ENCODE results near the gene OR6X1. TPM values are rescaled to one million over a fixed set of nuclear protein-coding genes. Genes with fewer than 3 reads are reported as not detected.
"Not testable (repeated sequence)": the region's sequence is repeated elsewhere in the genome, so short reads cannot be mapped to it uniquely, and the experiment has no call there.

Gene OR6X1
- total RNA-seq, 6 experiments from 2014 or later, result not detected

DNA sequence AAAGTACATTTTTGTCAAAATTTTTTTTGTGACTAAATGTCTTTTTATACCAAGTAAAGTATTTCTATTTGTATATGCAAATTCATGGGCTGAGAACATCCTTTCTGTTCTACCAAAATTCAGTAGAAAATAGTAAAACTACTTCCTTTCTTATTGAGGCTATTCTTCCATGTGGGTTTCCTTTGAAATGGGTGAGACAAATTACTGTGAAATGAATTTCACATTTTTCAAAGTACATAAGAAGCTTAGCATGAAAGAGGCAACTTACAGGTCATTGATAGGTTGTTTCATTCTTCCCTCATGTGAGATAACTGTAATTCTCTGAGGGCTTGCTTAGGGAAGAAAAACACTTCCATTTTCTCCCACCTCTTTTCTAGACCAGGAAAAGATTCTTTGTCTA, 1.0 kb upstream of the OR6X1 start:
- ATAC-seq (no peak), DNase-seq (no peak)
- intact Hi-C loops (cut with DNase I), result no loop called here
- Histone ChIP-seq H3K4me3 (no peak overlapping the region), H3K4me1 (no peaks in the 10 kb centered on the region), H3K27ac (no peak overlapping the region), H3K9me3 (no peaks in the 10 kb centered on the region), H3K27me3 (no peaks in the 10 kb centered on the region), H3K36me3 (no peaks in the 10 kb centered on the region)
- TF ChIP-seq, protein P1, sequence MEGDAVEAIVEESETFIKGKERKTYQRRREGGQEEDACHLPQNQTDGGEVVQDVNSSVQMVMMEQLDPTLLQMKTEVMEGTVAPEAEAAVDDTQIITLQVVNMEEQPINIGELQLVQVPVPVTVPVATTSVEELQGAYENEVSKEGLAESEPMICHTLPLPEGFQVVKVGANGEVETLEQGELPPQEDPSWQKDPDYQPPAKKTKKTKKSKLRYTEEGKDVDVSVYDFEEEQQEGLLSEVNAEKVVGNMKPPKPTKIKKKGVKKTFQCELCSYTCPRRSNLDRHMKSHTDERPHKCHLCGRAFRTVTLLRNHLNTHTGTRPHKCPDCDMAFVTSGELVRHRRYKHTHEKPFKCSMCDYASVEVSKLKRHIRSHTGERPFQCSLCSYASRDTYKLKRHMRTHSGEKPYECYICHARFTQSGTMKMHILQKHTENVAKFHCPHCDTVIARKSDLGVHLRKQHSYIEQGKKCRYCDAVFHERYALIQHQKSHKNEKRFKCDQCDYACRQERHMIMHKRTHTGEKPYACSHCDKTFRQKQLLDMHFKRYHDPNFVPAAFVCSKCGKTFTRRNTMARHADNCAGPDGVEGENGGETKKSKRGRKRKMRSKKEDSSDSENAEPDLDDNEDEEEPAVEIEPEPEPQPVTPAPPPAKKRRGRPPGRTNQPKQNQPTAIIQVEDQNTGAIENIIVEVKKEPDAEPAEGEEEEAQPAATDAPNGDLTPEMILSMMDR (IDR thresholded peaks at IDR 0.05), result no peak
- TF ChIP-seq POLR2A (IDR thresholded peaks at IDR 0.05), result no peak

DNA sequence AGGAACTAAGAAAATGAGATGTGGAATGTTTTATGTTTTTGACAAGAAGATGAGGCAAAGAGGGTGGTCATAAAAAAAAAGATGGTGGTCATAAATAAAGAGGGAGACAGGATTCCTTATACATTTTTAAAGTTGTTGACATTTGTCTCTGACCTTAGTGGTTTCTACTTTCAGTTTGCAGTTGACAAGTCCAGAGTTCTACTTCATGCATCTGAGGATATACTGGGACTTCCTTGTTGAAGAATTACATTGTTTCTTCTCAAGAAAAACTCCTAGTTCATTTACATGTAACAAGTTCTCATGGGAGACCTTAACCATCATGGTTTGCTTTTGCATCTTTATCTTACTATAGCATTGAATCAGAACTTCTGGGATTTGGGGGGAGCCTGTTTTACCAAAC, 1.2 kb downstream of the OR6X1 start:
- no peaks in the 10 kb centered on the region for H3K4me1 ChIP-seq
- ATAC-seq, result no peak
- intact Hi-C loops (cut with DNase I), result no loop called here
- TF ChIP-seq, protein P1 (IDR thresholded peaks at IDR 0.05), result no peak
- no peak for TF ChIP-seq POLR2A (IDR thresholded peaks at IDR 0.05)
- no peaks in the 10 kb centered on the region for H3K9me3 ChIP-seq
- DNase-seq, result no peak
- no peaks in the 10 kb centered on the region for H3K36me3 ChIP-seq
- H3K27ac ChIP-seq, result no peak overlapping the region
- H3K27me3 ChIP-seq, result no peaks in the 10 kb centered on the region
- no peak overlapping the region for H3K4me3 ChIP-seq

DNA sequence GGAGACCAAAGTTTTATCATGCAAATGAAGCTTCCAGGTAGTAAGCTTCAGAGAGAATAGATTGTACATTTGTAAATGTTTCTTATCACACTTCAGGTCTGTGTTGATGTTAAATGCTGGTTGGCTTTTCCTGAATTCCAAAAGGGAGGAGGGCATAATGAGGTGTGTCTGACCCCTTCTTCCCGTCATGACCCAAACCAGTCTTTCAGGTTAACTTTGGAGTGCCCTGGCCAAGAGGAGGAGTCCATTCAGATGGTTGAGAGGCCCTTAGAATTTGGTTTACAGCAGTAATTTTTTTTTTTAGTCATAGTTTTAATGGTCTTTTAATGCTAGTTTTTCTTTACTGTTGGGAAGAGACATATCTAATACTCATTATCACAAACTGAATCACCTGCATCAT, 2.5 kb downstream of the OR6X1 start:
- 54% methylated on average over 1 of the region's 1 CpG for WGBS (ENCODE audit: insufficient coverage, low coverage, low lambda C conversion rate, missing lambda C conversion rate)

DNA sequence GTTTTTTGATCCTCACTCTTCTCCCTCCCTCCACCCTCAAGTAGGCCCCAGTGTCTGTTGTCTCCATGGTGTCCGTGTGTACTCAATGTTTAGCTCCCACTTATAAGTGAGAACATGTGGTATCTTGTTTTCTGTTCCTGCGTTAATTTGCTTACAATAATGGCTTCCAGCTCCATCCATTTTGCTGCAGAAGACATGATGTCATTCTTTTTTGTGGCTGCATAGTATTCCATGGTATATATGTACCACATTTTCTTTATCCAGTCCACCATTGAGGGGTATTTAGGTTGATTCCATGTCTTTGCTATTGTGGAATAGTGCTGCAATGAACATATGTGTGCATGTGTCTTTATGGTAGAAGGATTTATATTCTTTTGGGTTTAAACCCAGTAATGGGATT, 6.0 kb downstream of the OR6X1 start:
- H3K9me3 ChIP-seq; H3K27me3 ChIP-seq; H3K4me3 ChIP-seq; intact Hi-C loops (cut with DNase I); H3K36me3 ChIP-seq; DNase-seq; ATAC-seq; H3K27ac ChIP-seq; H3K4me1 ChIP-seq: not testable (repeated sequence)
- WGBS (ENCODE audit: insufficient coverage, low coverage, low lambda C conversion rate, missing lambda C conversion rate), result 71% methylated on average over 2 of the region's 2 CpGs

More for the DNA sequence above, 2.5 kb downstream of the OR6X1 start:
- H3K27me3 ChIP-seq, result no peaks in the 10 kb centered on the region
- no peaks in the 10 kb centered on the region for H3K4me1 ChIP-seq
- TF ChIP-seq, protein P1 (IDR thresholded peaks at IDR 0.05), result no peak
- TF ChIP-seq POLR2A (IDR thresholded peaks at IDR 0.05), result no peak
- no peaks in the 10 kb centered on the region for H3K36me3 ChIP-seq
- H3K9me3 ChIP-seq, result no peaks in the 10 kb centered on the region
- no peak overlapping the region for H3K4me3 ChIP-seq
- H3K27ac ChIP-seq, result no peak overlapping the region
- intact Hi-C loops (cut with DNase I), result no loop called here
- ATAC-seq (no peak), DNase-seq (no peak)

DNA sequence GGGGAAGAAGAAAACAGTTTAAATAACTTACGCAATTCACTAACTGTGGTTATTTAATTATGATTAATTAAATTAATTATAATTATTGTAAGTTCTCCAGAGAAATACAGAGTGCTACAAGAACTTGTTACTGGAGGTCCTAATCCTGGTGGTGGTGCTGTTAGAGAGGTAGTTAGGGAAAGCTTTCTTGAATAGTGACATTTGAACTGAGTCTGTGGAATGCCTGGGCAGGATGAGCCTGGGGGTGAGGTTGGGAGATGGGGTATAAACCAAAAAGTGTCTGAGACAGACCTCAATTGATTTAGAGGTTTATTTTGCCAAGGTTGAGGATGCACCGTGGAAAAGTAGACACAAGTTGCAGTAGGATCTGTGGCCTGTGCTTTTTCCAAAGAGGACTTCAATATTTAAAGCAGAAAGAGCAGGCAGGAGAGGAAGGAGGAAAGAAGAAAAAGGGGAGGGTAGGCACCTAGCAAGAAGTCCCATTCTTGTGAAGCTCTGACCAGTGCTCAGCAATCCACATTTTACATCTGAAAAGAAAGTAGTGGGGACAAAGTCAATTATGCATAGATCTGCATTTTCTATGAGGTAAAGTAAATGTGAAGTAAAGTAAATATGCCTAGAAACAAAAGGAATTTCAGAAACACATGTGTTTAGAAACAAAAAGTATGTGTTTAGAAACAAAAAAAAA, 8.4 kb downstream of the OR6X1 start:
- H3K27me3 ChIP-seq, result no peaks in the 10 kb centered on the region
- peaks cover 0 to 8% (median 0%) of the 10 kb centered on the region in 4 donors for H3K4me1 ChIP-seq
- DNase-seq (no peak), ATAC-seq (no peak)
- 38% methylated on average over 2 of the region's 2 CpGs for WGBS (ENCODE audit: insufficient coverage, low coverage, low lambda C conversion rate, missing lambda C conversion rate)
- H3K4me3 ChIP-seq, result no peak overlapping the region
- no peak overlapping the region for H3K27ac ChIP-seq
- H3K9me3 ChIP-seq, result no peaks in the 10 kb centered on the region
- intact Hi-C loops (cut with DNase I), result no loop called here
- TF ChIP-seq POLR2A (IDR thresholded peaks at IDR 0.05), result no peak
- TF ChIP-seq, protein P1 (IDR thresholded peaks at IDR 0.05), result no peak
- H3K36me3 ChIP-seq, result no peaks in the 10 kb centered on the region

Data from right lobe of liver (tissue), 6 donors.